Natural killer cell (primary cell): ENCODE data around the gene GNPTG. TPM values are rescaled to one million over a fixed set of nuclear protein-coding genes. Genes with fewer than 3 reads are reported as not detected.

Experiments
- ATAC-seq, 3 donors: fragments of 150-1000 bp in 2 of 3; fragments of 200-7000 bp in 1 of 3; cut with Tn5 transposase; 1 replicate in 1 of 3; 2 replicates in 2 of 3; pipeline ENCODE4 v1.10.0; 2021; ENCODE audit warnings: mild to moderate bottlenecking in 2 of 3, moderate library complexity in 2 of 3
- DNase-seq, 2 donors: peaks; one replicate each; pipeline versions ENCODE4 v3.0.0 to v3.0.0-alpha.2; 2013 to 2021; ENCODE audit warnings: mixed read lengths in 1 of 2
- H3K27ac ChIP-seq: one replicate; pipeline ENCODE4 v1.5.1; 2013; ENCODE audit warnings: mild to moderate bottlenecking, low read length
- H3K27me3 ChIP-seq: one replicate; pipeline ENCODE4 v1.6.1; 2013; ENCODE audit warnings: low read length; ENCODE audit not compliant: control insufficient read depth, insufficient read depth
- H3K36me3 ChIP-seq: one replicate; pipeline ENCODE4 v1.6.1; 2013; ENCODE audit warnings: low read length; ENCODE audit not compliant: control insufficient read depth, insufficient read depth
- H3K4me1 ChIP-seq: one replicate; pipeline ENCODE4 v1.6.1; 2013; ENCODE audit warnings: low read length; ENCODE audit not compliant: control insufficient read depth, insufficient read depth
- H3K4me3 ChIP-seq: one replicate; pipeline ENCODE4 v1.5.1; 2013; ENCODE audit warnings: low read length
- H3K9me3 ChIP-seq: one replicate; pipeline ENCODE4 v1.6.1; 2013; ENCODE audit warnings: low read length; ENCODE audit not compliant: control insufficient read depth, insufficient read depth
- H3K27ac Mint-ChIP-seq, 2 donors: one replicate each; pipeline ENCODE4 v1.8.0; 2022; ENCODE audit warnings: mild to moderate bottlenecking in 2 of 2, mixed read lengths in 2 of 2, moderate library complexity in 1 of 2
- H3K27me3 Mint-ChIP-seq, 2 donors: one replicate each; pipeline ENCODE4 v1.8.0; 2022; ENCODE audit warnings: low read depth in 2 of 2, mixed read lengths in 2 of 2
- H3K36me3 Mint-ChIP-seq: one replicate; pipeline ENCODE4 v1.8.0; 2022; ENCODE audit warnings: mixed read lengths
- H3K4me1 Mint-ChIP-seq, 2 donors: one replicate each; pipeline ENCODE4 v1.8.0; 2022; ENCODE audit warnings: mixed read lengths in 2 of 2
- H3K4me3 Mint-ChIP-seq: one replicate; pipeline ENCODE4 v1.8.0; 2022; ENCODE audit warnings: mild to moderate bottlenecking, moderate library complexity, mixed read lengths
- H3K9me3 Mint-ChIP-seq, 2 donors: one replicate each; pipeline ENCODE4 v1.8.0; 2022; ENCODE audit warnings: mixed read lengths in 2 of 2
- WGBS: methylation state at CpG from one replicate; pipeline ENCODE4 v1.1.7; 2013; ENCODE audit warnings: missing lambda C conversion rate; ENCODE audit not compliant: insufficient coverage; 5-methylcytosine and 5-hydroxymethylcytosine counted together
- intact Hi-C: fragments of 100-400 bp; cut with micrococcal nuclease; formaldehyde crosslinking; loops from one replicate; pipeline ENCODE4 v1.14.2; 2022
- total RNA-seq, 4 donors: library from RNA; stranded (reverse); fragments of 120-200 nt in 1 of 4; gene quantifications; one replicate each; pipeline versions ENCODE4 v1.2.3 to v1.2.4, GENCODE V29; 2013 to 2022
- TF ChIP-seq, protein P1 (sequence below): fragments of 200-600 bp; IDR thresholded peaks from one replicate; pipeline ENCODE4 v1.8.0; 2022; ENCODE audit warnings: antibody characterized with exemption

Gene GNPTG
- total RNA-seq, 3 donors from 2014 or later (not counting 1 experiment from before 2014, with no cell fraction given), result 58.7 to 65.9 (median 62.0) TPM

DNA sequence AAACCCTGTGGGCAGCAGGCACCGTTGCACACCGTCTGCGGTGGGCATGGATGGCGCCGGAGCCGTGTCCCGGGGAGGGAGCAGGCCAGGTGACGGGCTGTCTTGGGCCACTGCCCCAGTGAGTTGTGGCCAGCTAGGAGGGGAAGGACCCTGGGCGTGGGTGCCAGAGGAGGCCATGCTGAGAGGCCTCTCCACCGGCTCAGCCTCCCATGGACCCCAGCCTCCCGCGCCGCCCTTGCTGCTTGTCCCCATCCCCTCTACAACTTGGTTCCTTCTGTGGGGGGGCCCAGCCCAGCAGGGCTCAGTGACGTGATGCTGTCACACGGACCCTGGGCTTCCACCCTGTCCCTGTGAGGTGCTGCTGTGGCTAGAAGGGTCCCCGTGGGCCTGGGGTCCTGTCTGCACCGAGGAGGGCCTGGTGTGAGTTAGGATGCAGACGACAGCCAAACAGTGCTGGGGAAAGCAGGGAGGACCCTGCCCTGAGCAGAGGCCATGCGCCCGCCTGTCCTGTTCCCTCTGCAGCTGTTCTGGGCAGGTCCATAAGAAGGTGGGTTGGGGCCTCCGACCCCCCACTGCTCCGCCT lies 31.0 kb upstream of the GNPTG start:
- no peak overlapping the region for H3K27ac ChIP-seq
- TF ChIP-seq, protein P1, sequence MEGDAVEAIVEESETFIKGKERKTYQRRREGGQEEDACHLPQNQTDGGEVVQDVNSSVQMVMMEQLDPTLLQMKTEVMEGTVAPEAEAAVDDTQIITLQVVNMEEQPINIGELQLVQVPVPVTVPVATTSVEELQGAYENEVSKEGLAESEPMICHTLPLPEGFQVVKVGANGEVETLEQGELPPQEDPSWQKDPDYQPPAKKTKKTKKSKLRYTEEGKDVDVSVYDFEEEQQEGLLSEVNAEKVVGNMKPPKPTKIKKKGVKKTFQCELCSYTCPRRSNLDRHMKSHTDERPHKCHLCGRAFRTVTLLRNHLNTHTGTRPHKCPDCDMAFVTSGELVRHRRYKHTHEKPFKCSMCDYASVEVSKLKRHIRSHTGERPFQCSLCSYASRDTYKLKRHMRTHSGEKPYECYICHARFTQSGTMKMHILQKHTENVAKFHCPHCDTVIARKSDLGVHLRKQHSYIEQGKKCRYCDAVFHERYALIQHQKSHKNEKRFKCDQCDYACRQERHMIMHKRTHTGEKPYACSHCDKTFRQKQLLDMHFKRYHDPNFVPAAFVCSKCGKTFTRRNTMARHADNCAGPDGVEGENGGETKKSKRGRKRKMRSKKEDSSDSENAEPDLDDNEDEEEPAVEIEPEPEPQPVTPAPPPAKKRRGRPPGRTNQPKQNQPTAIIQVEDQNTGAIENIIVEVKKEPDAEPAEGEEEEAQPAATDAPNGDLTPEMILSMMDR, result no peak
- 89% methylated on average over 21 of the region's 22 CpGs for WGBS
- no peaks in the 10 kb centered on the region for H3K4me1 ChIP-seq
- H3K4me3 Mint-ChIP-seq, result no peak overlapping the region
- H3K27ac Mint-ChIP-seq, result no peak overlapping the region
- DNase-seq (no peak), ATAC-seq (peak in 1 of 3 donors; percentile 11)
- H3K9me3 Mint-ChIP-seq, result no peaks in the 10 kb centered on the region
- H3K27me3 ChIP-seq, result no peaks in the 10 kb centered on the region
- no peak overlapping the region for H3K4me3 ChIP-seq
- peaks cover 86% of the 10 kb centered on the region for H3K36me3 ChIP-seq
- no peaks in the 10 kb centered on the region for H3K27me3 Mint-ChIP-seq
- H3K9me3 ChIP-seq, result no peaks in the 10 kb centered on the region
- intact Hi-C loops, result no loop called here
- H3K4me1 Mint-ChIP-seq, result peaks cover 6 to 7% of the 10 kb centered on the region in 2 donors
- peaks cover 6% of the 10 kb centered on the region for H3K36me3 Mint-ChIP-seq

DNA sequence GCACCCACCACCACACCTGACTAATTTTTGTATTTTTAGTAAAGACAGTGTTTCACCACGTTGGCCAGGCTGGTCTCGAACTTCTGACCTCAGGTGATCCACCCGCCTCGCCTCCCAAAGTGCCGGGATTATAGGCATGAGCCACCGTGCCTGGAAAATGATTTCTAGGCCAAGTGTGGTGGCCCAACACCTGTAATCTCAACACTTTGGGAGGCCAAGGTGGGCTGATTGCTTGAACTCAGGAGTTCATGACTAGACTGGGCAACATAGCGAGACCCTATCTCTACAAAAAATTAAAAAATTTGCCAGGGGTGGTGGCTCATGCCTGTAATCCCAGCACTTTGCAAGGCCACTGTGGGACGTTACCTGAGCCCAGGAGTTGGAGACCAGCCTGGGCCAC lies 29.3 kb upstream of the GNPTG start:
- ATAC-seq, result no peak
- TF ChIP-seq, protein P1, result no peak
- H3K36me3 Mint-ChIP-seq, result peaks cover 6% of the 10 kb centered on the region
- intact Hi-C loops, result no loop called here
- no peaks in the 10 kb centered on the region for H3K27me3 Mint-ChIP-seq
- Histone ChIP-seq H3K4me1 (peaks cover 2% of the 10 kb centered on the region), H3K27ac (no peak overlapping the region), H3K27me3 (no peaks in the 10 kb centered on the region), H3K4me3 (no peak overlapping the region), H3K36me3 (peaks cover 70% of the 10 kb centered on the region), H3K9me3 (no peaks in the 10 kb centered on the region)
- DNase-seq, result no peak
- 95% methylated on average over 8 of the region's 8 CpGs for WGBS
- H3K9me3 Mint-ChIP-seq, result no peaks in the 10 kb centered on the region
- H3K4me3 Mint-ChIP-seq, result no peak overlapping the region
- peaks cover 6 to 7% of the 10 kb centered on the region in 2 donors for H3K4me1 Mint-ChIP-seq
- H3K27ac Mint-ChIP-seq, result no peak overlapping the region

DNA sequence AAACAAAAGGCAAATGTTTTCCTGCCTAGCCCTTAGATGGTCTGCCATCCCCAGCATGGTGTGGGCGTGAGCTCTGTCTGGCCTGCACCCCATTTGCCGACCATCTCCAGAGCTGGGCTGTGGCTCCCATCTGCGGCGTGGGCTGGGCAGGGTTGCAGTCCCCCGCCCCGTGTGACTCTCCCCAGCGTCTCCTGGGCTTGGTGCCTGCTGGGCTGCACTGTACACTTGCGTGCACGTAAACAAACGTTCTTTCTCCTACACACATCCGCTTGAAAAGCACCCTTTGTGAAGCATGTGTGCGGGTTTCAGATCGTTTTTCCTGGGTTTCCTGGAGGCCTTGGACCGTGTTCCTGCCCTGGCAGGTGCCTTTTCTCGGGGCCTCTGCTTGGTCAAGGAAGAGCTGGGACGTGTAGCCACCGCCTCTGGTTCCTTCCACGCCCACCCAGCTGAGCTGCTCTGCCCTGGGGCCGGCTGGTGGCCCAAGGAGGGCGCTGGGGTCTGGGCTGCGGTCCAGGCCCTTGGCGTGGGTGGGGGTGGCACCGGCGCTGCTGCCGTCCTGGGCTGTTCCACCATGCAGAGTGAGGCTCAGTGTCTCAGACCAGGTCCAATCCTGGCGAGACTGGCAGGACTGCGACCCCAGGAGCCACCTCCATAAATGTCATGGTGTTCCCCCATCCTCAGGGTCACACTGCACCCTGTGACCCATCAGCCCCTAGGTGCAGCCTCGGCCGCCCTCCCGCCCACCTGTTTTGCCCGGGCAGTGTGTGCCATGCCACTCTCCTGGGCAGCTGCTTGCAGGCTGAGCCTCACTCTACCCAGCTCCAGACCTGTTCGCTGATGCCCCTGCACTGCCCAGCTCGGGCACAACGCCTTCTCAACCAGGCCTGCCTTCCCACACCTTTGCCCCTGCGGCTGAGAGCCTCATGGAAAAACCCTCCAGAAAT lies 28.2 kb upstream of the GNPTG start:
- intact Hi-C loops, result no loop called here

More for the DNA sequence above, 28.2 kb upstream of the GNPTG start:
- 95% methylated on average over 35 of the region's 35 CpGs for WGBS
- TF ChIP-seq, protein P1, result no peak
- Histone ChIP-seq H3K4me3 (no peak overlapping the region), H3K4me1 (peaks cover 2% of the 10 kb centered on the region), H3K27ac (no peak overlapping the region), H3K36me3 (peaks cover 58% of the 10 kb centered on the region), H3K27me3 (no peaks in the 10 kb centered on the region), H3K9me3 (no peaks in the 10 kb centered on the region)
- Mint-ChIP-seq H3K27ac (no peak overlapping the region), H3K27me3 (no peaks in the 10 kb centered on the region), H3K36me3 (peaks cover 1% of the 10 kb centered on the region), H3K9me3 (no peaks in the 10 kb centered on the region), H3K4me1 (peaks cover under 1 to 3% of the 10 kb centered on the region in 2 donors), H3K4me3 (no peak overlapping the region)
- ATAC-seq (no peak), DNase-seq (no peak)
